Pulmonary artery endothelial cell (primary cell): ENCODE measurements around the gene RGS4. TPM values are rescaled to one million over a fixed set of nuclear protein-coding genes. Genes with fewer than 3 reads are reported as not detected.
A peak's percentile ranks its signal among the peaks of the same experiment; 100 is the strongest.
"Not testable (repeated sequence)": the region's sequence is repeated elsewhere in the genome, so short reads cannot be mapped to it uniquely, and the experiment has no call there.

ENCODE experiments used
- DNase-seq: peaks from one replicate; pipeline ENCODE4 v3.0.0-alpha.2; 2011; ENCODE audit warnings: low read depth, low spot score
- total RNA-seq: library from RNA; depleted of rRNA; stranded (reverse); fragments of >200 nt; gene quantifications from 2 replicates; pipeline ENCODE4 v1.2.3, GENCODE V29; 2014

RGS4 gene
- total RNA-seq, 1 donor from 2014 or later, result 280 TPM

- DNase-seq, result no peak
Observed at GRCh38 chr1:163068716-163069115, 445 bp upstream of the RGS4 start.

- no peak for DNase-seq
Observed at GRCh38 chr1:163069655-163070277, 605 bp downstream of the RGS4 start.

- peak; percentile 58 for DNase-seq
Observed at GRCh38 chr1:163071405-163072255, 2.5 kb downstream of the RGS4 start.

DNA sequence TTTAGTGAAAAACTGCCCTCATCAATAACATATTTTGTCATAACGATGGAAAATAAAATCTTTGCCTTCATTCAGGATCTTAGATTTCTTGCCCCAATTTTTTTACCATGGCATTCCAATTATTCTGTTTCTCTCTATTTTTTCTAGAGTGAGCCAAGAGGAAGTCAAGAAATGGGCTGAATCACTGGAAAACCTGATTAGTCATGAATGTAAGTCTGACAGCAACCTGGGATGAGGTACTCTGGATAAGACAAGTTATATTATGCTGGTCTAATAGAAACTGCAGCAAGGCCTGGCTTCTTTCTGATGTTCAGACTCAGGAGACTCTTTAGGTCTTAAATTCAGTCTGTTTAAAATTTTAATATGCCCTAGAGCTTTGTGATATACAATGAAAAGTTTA is 3.5 kb downstream of the RGS4 start:
- peak; percentile 57 for DNase-seq

DNA sequence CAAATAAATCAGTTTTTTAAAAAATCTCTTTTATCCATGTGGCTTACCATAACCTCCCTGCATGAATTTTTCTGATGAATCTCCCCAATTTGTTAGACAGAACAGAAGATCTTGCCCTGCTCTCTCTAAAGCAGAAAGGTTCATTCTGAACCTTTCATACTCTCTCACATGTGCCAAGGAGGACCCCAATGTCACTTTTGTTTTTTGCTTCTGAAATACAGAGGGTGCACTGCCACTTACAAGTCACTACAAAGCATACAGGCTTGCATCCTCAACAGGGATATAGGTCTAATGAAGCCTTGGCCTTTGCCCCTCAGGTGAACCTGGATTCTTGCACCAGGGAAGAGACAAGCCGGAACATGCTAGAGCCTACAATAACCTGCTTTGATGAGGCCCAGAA is 4.8 kb downstream of the RGS4 start:
- DNase-seq, result no peak

DNA sequence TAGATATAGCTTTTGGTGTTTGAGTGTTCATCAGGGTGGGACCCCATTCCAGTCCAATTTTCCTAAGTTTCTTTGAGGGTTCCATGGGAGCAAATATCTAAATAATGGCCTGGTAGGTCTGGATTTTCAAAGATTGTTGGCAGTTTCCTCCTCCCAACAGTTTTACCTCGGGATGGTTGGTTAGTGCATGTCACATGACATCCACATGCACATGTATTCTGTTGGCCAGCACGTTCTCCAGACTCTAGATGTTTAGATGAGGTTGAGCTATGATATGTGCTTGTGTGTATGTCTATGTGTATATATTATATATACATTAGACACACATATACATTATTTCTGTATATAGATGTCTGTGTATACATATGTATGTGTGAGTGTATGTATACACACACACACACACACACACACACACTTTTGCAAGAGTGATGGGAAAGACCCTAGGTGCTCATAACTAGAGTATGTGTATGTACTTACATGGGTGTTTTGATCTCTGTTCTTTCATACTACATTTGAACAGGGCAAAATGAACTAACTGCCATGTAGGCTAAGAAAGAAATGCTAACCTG is 5.6 kb downstream of the RGS4 start:
- DNase-seq, result no peak

DNA sequence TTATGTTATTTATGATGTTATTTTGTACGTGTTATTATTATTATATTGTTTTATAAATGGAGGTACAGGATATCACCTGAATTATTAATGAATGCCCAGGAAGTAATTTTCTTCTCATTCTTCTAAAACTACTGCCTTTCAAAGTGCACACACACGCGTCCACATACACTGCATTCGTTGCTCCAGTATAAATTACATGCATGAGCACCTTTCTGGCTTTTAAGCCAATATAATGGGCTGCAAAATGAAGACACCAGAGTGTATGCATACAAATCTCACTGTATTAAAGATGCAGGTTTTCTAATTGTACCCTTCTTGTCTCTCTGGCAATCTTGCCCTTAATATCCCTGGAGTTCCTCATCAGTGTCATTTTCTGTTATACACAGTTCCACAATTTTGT is 6.9 kb downstream of the RGS4 start:
- no peak for DNase-seq

GRCh38 chr1:163076446-163076845 is 7.3 kb downstream of the RGS4 start:
- DNase-seq, result no peak

DNA sequence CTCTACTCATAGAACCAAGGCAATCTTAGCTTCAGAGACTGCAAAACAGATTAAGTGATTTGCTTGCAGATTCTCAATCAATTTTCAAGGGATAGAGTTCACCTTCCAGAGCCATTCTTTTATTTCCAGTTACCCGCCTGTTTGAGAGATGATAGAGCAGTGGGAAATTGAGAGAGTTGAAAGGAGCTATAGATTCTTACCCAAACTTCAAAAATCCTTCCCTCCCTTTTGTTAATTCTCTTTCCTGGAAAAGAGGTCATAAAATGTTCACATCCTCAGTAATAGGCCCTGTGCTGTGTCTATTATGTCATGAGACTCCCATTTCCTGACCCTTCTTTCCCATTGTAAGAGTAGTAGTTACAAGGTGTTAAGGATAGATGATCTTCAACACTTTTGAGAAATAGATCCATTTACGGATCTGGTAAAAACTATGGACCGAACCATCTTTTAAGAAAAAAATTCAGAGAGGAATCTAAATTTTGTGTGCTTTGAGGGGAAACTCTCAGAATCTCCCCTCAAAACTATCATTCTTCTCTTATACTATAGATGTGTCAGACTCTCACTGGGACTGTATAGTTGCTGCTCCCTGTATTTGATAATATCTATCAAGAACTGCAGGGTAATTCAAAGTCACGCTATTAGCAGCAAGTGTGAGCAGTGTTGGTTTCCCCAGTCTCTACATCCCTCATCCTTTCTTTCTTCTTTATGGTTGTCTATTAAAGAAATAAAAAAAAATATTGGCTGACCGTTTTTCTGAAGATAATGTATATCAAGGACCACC is 8.0 kb downstream of the RGS4 start:
- no peak for DNase-seq

DNA sequence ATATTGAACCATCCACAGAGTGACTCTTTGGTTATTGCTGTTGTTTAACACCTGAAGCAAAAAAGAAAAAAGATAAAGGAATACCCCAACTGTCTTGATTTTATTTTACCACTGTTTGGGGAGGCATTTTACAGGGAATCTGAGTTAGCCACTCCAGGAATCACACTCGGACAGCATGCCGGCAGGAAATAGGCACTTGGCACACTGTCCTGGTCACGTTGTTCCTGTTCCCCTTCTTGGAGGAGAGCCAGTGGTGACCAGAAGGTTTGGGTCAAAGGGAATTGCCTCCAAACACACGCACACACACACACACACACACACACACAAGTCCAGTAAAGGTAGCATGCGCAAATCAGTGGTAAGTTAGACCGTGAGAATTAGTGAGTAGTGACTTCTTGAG is 13.8 kb downstream of the RGS4 start:
- DNase-seq, result peak; percentile 44

- no peak for DNase-seq
Observed at GRCh38 chr1:163083690-163084089, 14.5 kb downstream of the RGS4 start.

GRCh38 chr1:163084330-163084729 is 15.2 kb downstream of the RGS4 start:
- DNase-seq, result no peak

DNA sequence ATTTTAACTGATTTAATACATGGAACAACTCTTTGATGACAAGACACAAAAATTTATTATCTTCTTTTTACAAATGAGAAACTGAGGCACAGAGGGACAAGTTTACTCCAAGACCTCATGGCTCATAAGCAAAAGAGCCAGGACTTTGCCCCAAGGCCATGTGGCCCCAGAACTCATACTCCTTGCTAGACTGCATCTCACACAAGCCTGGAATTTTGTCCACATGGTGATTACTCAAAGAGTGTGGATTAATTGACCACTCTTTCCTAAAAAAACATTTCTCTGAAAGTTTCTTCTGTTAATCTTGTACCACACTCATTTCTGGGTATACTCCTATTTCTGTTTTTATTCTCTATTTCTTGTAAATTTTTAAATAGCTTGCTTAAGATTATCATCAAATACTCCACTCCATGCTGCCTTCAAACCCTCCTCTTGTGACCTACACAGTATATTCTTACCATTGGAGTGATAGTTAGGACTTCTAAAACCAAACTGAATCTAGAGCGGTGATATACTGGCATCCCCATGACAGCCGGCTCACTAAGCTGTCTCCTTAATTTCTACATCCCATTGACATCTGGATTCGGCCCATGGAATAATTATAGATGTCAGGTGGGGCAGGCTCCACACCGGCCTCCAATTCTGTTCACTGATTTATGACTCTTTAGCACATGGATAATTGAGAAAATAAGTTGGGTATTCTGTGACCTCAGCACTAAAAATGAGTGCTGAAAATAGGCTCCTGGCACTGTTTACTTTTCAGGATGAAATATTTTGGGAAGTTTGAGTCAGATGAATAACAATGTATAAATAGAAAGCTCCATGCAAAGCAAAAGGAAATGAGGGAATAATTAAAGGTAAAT is 16.1 kb downstream of the RGS4 start:
- no peak for DNase-seq

- no peak for DNase-seq
Observed at GRCh38 chr1:163085904-163086268, 16.7 kb downstream of the RGS4 start.

DNA sequence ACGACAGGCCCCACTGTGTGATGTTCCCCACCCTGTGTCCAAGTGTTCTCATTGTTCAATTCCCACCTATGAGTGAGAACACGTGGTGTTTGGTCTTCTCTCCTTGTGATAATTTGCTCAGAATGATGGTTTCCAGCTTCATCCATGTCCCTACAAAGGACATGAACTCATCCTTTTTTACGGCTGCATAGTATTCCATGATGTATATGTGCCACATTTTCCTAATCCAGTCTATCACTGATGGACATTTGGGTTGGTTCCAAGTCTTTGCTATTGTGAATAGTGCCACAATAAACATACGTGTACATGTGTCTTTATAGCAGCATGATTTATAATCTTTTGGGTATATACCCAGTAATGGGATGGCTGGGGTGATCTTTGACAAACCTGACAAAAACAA is 20.0 kb downstream of the RGS4 start:
- DNase-seq, result not testable (repeated sequence)

DNA sequence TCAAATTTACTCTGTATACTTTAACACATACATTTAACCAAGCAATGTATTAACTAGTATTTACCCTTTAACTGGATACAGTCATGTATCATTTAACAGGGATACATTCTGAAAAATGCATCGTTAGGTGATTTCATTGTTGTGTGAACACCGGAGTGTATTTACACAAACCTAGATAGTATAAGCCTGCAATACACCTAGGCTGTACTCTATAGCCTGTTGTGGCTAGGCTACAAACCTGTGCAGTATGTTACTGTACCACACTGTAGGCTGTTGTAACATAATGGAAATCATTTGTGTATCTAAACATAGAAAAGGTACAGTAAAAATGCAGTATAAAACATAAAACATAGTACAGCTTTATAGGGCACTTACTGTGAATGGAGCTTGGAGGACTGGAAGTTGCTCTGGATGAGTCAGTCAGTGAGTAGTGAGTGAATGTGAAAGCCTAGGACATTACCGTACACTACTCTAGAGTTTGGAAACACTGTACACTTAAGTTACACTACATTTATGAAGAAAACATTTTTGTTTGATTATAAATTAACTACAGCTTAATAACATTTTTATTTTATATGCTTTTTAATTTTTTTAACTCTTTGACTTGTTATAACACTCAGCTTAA is 21.3 kb downstream of the RGS4 start:
- no peak for DNase-seq

- no peak for DNase-seq
Observed at GRCh38 chr1:163093169-163093568, 24.0 kb downstream of the RGS4 start.

DNA sequence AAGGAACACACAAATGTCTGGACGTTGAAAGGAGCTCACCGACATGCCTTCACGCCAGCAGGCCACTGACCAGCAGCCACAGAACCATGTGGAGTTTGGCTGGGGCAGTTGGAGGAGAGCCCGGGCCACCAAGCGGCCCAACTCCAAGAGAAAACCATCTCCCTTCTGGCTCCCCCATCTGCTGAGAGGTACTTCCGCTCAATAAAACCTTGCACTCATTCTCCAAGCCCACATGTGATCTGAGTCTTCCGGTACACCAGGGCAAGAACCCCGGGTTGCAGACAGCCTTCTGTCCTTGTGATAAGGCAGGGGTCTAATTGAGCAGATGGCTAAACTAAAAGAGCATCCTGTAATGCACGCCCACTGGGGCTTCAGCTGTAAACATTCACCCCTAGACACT is 24.4 kb downstream of the RGS4 start:
- DNase-seq, result no peak

DNA sequence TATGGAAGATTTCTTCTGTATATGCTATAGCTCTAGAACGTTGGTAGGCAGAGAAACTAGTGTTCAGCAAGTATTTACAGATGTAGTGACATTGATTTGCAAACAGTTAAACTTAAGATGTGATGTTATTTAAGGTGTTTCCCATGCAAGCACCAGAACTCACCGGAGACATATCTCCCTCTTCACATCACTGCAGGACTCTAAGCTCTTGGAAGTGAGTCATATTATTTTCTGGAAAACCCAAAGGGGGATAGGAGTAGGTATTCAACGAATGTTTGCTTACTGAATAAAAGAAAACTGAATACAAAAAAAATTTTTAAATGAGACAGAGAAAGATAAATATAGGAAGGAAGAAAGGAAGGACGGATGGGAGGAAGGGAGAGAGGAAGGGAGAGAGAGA is 25.0 kb downstream of the RGS4 start:
- DNase-seq, result no peak

DNA sequence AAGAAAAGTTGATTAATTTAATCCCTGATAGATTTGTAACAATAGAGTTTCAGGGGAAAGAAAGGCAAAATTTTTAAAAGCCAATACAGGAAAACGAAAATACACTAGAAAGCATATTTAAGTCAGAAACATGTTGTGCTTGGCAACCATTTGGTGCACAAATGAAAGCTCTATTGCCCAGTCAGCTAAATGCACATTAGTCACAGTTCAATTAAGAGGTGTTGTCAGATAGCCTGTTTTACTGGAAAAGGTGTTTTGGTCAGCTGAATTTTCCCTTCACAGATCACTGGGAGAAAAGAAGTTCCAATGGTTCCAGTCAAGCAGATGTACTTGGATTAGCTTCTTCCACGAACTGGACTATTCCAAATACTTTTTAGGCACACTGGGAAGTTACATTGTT is 25.4 kb downstream of the RGS4 start:
- DNase-seq, result no peak

- no peak for DNase-seq
Observed at GRCh38 chr1:163095213-163095612, 26.1 kb downstream of the RGS4 start.
